Transverse colon (tissue), 4 donors: ENCODE data around the gene SORD.

ENCODE experiments used
- POLR2AphosphoS5 ChIP-seq, 3 donors: sonication (generic); formaldehyde crosslinking; IDR thresholded peaks; one replicate each; pipeline ENCODE4 v1.6.1; 2016; ENCODE audit warnings: antibody characterized with exemption in 3 of 3
- TF ChIP-seq, protein P1 (sequence below), 5 experiments: fragments of 200-600 bp in 3 of 5; fragments of 450-650 bp in 2 of 5; sonication (generic) in 3 of 5; IDR thresholded peaks; 1 replicate in 2 of 5; 2 replicates in 3 of 5; pipeline ENCODE4 v1.5.1; 2016 to 2017; ENCODE audit warnings: antibody characterized with exemption in 5 of 5, inconsistent platforms in 3 of 5, mild to moderate bottlenecking in 2 of 5, moderate library complexity in 1 of 5

DNA sequence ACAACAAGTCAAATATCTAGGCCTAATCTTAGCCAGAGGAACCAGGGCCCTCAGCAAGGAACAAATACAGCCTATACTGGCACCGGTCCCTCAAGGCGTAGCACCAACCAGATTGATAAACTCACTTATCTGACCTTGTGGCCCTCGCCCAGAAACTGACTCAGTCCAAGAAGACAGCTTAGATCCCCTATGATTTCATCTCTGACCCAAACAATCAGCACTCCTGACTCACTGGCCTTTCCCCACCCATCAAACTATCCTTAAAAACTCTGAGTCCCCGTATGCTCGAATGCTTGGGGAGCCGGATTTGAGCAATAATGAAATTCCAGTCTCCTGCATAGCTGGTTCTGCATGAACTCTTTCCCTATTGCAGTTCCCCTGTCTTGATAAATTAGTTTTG lies 1.6 kb upstream of the SORD start:
- TF ChIP-seq POLR2AphosphoS5 (IDR thresholded peaks at IDR 0.05) = no peak
- TF ChIP-seq, protein P1, sequence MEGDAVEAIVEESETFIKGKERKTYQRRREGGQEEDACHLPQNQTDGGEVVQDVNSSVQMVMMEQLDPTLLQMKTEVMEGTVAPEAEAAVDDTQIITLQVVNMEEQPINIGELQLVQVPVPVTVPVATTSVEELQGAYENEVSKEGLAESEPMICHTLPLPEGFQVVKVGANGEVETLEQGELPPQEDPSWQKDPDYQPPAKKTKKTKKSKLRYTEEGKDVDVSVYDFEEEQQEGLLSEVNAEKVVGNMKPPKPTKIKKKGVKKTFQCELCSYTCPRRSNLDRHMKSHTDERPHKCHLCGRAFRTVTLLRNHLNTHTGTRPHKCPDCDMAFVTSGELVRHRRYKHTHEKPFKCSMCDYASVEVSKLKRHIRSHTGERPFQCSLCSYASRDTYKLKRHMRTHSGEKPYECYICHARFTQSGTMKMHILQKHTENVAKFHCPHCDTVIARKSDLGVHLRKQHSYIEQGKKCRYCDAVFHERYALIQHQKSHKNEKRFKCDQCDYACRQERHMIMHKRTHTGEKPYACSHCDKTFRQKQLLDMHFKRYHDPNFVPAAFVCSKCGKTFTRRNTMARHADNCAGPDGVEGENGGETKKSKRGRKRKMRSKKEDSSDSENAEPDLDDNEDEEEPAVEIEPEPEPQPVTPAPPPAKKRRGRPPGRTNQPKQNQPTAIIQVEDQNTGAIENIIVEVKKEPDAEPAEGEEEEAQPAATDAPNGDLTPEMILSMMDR (IDR thresholded peaks at IDR 0.05) = no peak
